Thyroid gland (tissue), 4 donors: ENCODE results near the gene MDN1. TPM values are rescaled to one million over a fixed set of nuclear protein-coding genes. Genes with fewer than 3 reads are reported as not detected.

Experiments used
- DNase-seq, 2 donors: peaks; one replicate each; pipeline ENCODE4 v3.0.0-alpha.2; 2019
- H3K27ac ChIP-seq, 3 donors: fragments of 200-600 bp; sonication (generic); 1 replicate in 2 of 3; 2 replicates in 1 of 3; pipeline ENCODE4 v1.5.1; 2016 to 2019; ENCODE audit warnings: mild to moderate bottlenecking in 1 of 3, moderate library complexity in 1 of 3
- H3K27me3 ChIP-seq: fragments of 200-600 bp; sonication (generic); one replicate; pipeline ENCODE4 v1.5.1; 2019
- H3K36me3 ChIP-seq, 2 donors: fragments of 200-600 bp; sonication (generic); one replicate each; pipeline ENCODE4 v1.5.1; 2016 to 2019
- H3K4me1 ChIP-seq, 2 donors: fragments of 200-600 bp; sonication (generic); one replicate each; pipeline ENCODE4 v1.5.1; 2017 to 2019
- H3K4me3 ChIP-seq, 3 donors: fragments of 200-600 bp; sonication (generic); replicated peaks in 1 of 3; 1 replicate in 2 of 3; 2 replicates in 1 of 3; pipeline ENCODE4 v1.5.1; 2016; ENCODE audit warnings: mild to moderate bottlenecking in 1 of 3
- H3K9me3 ChIP-seq: fragments of 200-600 bp; sonication (generic); one replicate; pipeline ENCODE4 v1.5.1; 2017
- POLR2A ChIP-seq, 2 donors: fragments of 450-650 bp; IDR thresholded peaks; one replicate each; pipeline ENCODE4 v1.6.1; 2017; ENCODE audit warnings: antibody characterized with exemption in 2 of 2, mild to moderate bottlenecking in 2 of 2, moderate library complexity in 1 of 2
- WGBS, 2 donors: methylation state at CpG; one replicate each; pipeline ENCODE4 v1.1.5; 2017; 5-methylcytosine and 5-hydroxymethylcytosine counted together
- intact Hi-C: fragments of 100-400 bp; cut with DNase I; formaldehyde crosslinking; loops from one replicate; pipeline ENCODE4 v1.15.1; 2023
- total RNA-seq, 4 donors: library from RNA; depleted of rRNA; stranded (reverse); fragments of >200 nt; gene quantifications; one replicate each; pipeline ENCODE4 v1.2.3, GENCODE V29; 2016
- TF ChIP-seq, protein P1 (sequence below), 6 experiments: fragments of 200-600 bp in 3 of 6; fragments of 450-650 bp in 3 of 6; sonication (generic) in 3 of 6; IDR thresholded peaks; one replicate each; pipeline ENCODE4 v1.5.1; 2016 to 2019; ENCODE audit warnings: antibody characterized with exemption in 6 of 6, mild to moderate bottlenecking in 2 of 6, inconsistent platforms in 1 of 6, moderate library complexity in 1 of 6

Gene MDN1, protein sequence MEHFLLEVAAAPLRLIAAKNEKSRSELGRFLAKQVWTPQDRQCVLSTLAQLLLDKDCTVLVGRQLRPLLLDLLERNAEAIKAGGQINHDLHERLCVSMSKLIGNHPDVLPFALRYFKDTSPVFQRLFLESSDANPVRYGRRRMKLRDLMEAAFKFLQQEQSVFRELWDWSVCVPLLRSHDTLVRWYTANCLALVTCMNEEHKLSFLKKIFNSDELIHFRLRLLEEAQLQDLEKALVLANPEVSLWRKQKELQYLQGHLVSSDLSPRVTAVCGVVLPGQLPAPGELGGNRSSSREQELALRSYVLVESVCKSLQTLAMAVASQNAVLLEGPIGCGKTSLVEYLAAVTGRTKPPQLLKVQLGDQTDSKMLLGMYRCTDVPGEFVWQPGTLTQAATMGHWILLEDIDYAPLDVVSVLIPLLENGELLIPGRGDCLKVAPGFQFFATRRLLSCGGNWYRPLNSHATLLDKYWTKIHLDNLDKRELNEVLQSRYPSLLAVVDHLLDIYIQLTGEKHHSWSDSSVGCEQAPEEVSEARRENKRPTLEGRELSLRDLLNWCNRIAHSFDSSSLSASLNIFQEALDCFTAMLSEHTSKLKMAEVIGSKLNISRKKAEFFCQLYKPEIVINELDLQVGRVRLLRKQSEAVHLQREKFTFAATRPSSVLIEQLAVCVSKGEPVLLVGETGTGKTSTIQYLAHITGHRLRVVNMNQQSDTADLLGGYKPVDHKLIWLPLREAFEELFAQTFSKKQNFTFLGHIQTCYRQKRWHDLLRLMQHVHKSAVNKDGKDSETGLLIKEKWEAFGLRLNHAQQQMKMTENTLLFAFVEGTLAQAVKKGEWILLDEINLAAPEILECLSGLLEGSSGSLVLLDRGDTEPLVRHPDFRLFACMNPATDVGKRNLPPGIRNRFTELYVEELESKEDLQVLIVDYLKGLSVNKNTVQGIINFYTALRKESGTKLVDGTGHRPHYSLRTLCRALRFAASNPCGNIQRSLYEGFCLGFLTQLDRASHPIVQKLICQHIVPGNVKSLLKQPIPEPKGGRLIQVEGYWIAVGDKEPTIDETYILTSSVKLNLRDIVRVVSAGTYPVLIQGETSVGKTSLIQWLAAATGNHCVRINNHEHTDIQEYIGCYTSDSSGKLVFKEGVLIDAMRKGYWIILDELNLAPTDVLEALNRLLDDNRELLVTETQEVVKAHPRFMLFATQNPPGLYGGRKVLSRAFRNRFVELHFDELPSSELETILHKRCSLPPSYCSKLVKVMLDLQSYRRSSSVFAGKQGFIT (N-terminal part only)
- total RNA-seq, result 10 to 100 TPM; 32.0 to 44.7 (median 40.1) TPM

DNA sequence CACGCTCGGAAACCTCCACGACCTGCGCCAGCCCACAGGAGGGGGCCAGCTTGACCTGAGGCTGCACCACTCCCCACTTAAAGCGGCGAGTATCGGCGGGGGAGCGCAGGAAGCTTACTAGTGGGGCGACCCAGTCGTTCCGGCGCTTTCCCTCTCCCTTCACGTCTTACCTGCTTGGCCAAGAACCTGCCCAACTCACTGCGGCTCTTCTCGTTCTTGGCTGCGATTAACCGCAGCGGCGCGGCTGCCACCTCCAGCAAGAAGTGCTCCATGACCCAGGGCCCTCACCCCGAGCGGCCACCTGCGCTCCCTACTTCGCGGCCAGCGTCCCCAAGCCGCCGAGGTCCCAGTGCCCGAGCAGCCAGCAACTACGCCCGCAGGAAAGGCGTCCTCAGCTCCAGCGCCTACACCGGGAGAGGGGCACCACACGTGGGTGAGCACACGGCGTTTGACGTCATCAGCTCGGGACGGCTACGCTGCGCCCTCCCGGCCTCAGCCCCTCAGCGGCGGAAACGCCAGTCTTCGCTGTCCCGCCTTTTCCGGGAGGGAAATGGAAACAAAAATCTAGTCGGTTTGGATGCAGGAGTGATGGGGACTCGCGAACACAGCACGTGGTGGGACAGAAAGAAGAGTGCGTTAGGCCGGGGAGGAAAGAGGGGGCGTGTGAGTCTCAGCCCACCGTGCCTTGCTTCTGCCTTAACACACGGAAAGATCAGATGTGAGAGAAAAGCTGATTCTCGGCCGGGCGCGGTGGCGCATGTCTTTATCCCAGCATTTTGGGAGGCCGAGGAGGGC is at the start of gene MDN1:
MDN1 (minus strand) TSS at position 459 of the 795 bp plus-strand sequence; CDS start at position 272, 187 bp downstream.
- Histone ChIP-seq H3K4me1 (peaks cover 11 to 13% of the 10 kb centered on the region in 2 donors), H3K27ac (peak within 1 kb of the TSS; percentile 84 to 92 (median 88)), H3K36me3 (no peaks in the 10 kb centered on the region), H3K27me3 (no peaks in the 10 kb centered on the region), H3K9me3 (no peaks in the 10 kb centered on the region), H3K4me3 (peak within 1 kb of the TSS; percentile 59 to 78 (median 59))
- peak; percentile 91 to 94 for DNase-seq
- intact Hi-C loops, result loop anchor here (10.0 kb wide), 1 partner anchor 765 kb away; the partner anchor contains the start of gene MAP3K7
- 0 to 1% methylated on average over 28 to 36 of the region's 65 CpGs for WGBS, 2 donors
- TF ChIP-seq POLR2A (IDR thresholded peaks at IDR 0.05), result peak in 1 of 2 donors; percentile 89
- TF ChIP-seq, protein P1, sequence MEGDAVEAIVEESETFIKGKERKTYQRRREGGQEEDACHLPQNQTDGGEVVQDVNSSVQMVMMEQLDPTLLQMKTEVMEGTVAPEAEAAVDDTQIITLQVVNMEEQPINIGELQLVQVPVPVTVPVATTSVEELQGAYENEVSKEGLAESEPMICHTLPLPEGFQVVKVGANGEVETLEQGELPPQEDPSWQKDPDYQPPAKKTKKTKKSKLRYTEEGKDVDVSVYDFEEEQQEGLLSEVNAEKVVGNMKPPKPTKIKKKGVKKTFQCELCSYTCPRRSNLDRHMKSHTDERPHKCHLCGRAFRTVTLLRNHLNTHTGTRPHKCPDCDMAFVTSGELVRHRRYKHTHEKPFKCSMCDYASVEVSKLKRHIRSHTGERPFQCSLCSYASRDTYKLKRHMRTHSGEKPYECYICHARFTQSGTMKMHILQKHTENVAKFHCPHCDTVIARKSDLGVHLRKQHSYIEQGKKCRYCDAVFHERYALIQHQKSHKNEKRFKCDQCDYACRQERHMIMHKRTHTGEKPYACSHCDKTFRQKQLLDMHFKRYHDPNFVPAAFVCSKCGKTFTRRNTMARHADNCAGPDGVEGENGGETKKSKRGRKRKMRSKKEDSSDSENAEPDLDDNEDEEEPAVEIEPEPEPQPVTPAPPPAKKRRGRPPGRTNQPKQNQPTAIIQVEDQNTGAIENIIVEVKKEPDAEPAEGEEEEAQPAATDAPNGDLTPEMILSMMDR (IDR thresholded peaks at IDR 0.05), result no peak

DNA sequence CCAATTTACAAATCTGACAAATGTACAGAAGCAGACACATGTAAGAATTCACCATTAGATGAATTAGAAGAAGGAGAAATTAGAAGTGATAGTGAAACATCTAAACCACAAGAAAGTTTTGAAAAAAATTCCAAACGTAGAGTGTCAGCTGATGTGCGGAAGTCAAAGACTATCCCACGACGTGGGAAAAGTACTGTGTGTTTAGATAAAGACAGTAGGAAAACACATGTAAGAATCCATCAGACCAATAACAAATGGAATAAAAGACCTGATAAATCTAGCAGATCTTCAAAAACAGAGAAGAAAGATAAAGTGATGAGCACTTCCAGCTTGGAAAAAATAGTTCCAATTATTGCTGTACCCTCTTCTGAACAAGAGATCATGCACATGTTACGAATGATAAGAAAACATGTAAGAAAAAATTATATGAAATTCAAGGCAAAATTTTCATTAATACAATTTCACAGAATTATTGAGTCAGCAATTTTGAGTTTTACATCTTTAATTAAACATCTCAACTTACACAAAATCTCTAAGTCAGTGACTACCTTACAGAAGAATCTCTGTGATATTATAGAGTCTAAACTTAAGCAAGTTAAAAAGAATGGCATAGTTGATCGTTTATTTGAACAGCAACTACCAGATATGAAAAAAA is 46.6 kb upstream of the MDN1 start:
- no peak overlapping the region for H3K27ac ChIP-seq
- DNase-seq, result no peak
- intact Hi-C loops, result no loop called here
- no peak overlapping the region for H3K4me3 ChIP-seq
- H3K9me3 ChIP-seq, result no peaks in the 10 kb centered on the region
- H3K36me3 ChIP-seq, result peaks cover 33 to 36% of the 10 kb centered on the region in 2 donors
- WGBS, 2 donors, result 95 to 96% methylated on average over 6 of the region's 6 CpGs
- no peak for TF ChIP-seq POLR2A (IDR thresholded peaks at IDR 0.05)
- TF ChIP-seq, protein P1 (IDR thresholded peaks at IDR 0.05), result no peak
- H3K4me1 ChIP-seq, result no peaks in the 10 kb centered on the region
- H3K27me3 ChIP-seq, result no peaks in the 10 kb centered on the region

DNA sequence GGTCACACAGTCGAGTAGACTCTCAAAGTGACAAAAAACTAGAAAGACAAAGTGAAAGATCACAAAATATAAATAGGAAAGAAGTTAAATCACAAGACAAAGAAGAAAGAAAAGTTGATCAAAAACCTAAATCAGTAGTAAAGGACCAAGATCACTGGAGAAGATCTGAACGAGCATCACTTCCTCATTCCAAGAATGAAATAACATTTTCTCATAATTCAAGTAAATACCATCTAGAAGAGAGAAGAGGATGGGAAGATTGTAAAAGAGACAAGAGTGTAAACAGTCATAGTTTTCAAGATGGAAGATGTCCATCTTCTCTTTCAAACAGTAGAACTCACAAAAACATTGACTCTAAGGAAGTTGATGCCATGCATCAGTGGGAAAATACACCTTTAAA is 43.1 kb upstream of the MDN1 start:
- intact Hi-C loops, result no loop called here
- TF ChIP-seq, protein P1 (IDR thresholded peaks at IDR 0.05), result no peak
- TF ChIP-seq POLR2A (IDR thresholded peaks at IDR 0.05), result no peak
- Histone ChIP-seq H3K4me3 (no peak overlapping the region), H3K27ac (no peak overlapping the region), H3K4me1 (no peaks in the 10 kb centered on the region), H3K9me3 (no peaks in the 10 kb centered on the region), H3K36me3 (peaks cover 36 to 39% of the 10 kb centered on the region in 2 donors), H3K27me3 (no peaks in the 10 kb centered on the region)
- no peak for DNase-seq
- 86 to 97% methylated on average over 2 of the region's 2 CpGs for WGBS, 2 donors

DNA sequence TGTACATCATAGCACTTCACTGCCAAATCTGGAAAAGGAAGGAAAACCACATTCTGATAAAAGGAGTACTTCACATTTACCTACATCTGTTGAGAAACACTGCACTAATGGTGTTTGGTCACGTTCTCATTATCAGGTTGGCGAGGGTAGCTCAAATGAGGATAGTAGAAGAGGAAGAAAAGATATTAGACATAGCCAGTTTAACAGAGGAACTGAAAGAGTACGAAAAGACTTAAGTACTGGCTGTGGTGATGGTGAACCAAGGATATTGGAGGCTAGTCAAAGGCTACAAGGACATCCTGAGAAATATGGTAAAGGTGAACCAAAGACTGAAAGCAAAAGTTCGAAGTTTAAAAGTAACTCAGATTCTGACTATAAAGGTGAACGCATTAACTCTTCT is 42.7 kb upstream of the MDN1 start:
- Histone ChIP-seq H3K36me3 (peaks cover 40 to 43% of the 10 kb centered on the region in 2 donors), H3K27me3 (no peaks in the 10 kb centered on the region), H3K9me3 (no peaks in the 10 kb centered on the region), H3K4me1 (no peaks in the 10 kb centered on the region), H3K4me3 (no peak overlapping the region), H3K27ac (no peak overlapping the region)
- DNase-seq, result no peak
- intact Hi-C loops, result no loop called here
- 94 to 95% methylated on average over 5 of the region's 5 CpGs for WGBS, 2 donors
- TF ChIP-seq, protein P1 (IDR thresholded peaks at IDR 0.05), result no peak
- no peak for TF ChIP-seq POLR2A (IDR thresholded peaks at IDR 0.05)
